Lower lobe of right lung (tissue), 2 donors: ENCODE data around the gene PBX1. TPM values are rescaled to one million over a fixed set of nuclear protein-coding genes. Genes with fewer than 3 reads are reported as not detected.

ENCODE experiments used
- ATAC-seq, 2 donors: fragments of 200-7000 bp; cut with Tn5 transposase; one replicate each; pipeline ENCODE4 v1.9.1; 2020 to 2022; ENCODE audit warnings: mild to moderate bottlenecking in 2 of 2, moderate library complexity in 2 of 2
- DNase-seq: peaks from one replicate; pipeline ENCODE4 v3.0.0-alpha.2; 2020
- H3K27ac ChIP-seq: fragments of 200-600 bp; one replicate; pipeline ENCODE4 v1.8.0; 2022
- H3K27me3 ChIP-seq: fragments of 200-600 bp; one replicate; pipeline ENCODE4 v1.8.0; 2022; ENCODE audit warnings: low read depth
- H3K36me3 ChIP-seq: fragments of 200-600 bp; one replicate; pipeline ENCODE4 v1.8.0; 2022; ENCODE audit warnings: mild to moderate bottlenecking
- H3K4me1 ChIP-seq: fragments of 200-600 bp; one replicate; pipeline ENCODE4 v1.8.0; 2022
- H3K4me3 ChIP-seq: fragments of 200-600 bp; one replicate; pipeline ENCODE4 v1.8.0; 2022; ENCODE audit warnings: mild to moderate bottlenecking
- H3K9me3 ChIP-seq: fragments of 200-600 bp; one replicate; pipeline ENCODE4 v1.8.0; 2022
- CTCF ChIP-seq: fragments of 200-600 bp; IDR thresholded peaks from one replicate; pipeline ENCODE4 v1.8.0; 2022; ENCODE audit warnings: antibody characterized with exemption, mild to moderate bottlenecking
- intact Hi-C: fragments of 100-400 bp; cut with DNase I; formaldehyde crosslinking; loops from one replicate; pipeline ENCODE4 v1.11.0; 2022
- total RNA-seq: library from RNA; stranded (reverse); fragmentation: NEBNext Ultra II Directional; extraction: Animal tissue kit (Norgen Biotek cat#: 25700); gene quantifications from one replicate; pipeline ENCODE4 v1.2.1, GENCODE V29; 2021
- donor health status: DM: no; HTN: yes; CAD: no; lungs with severe emphysema.

Gene PBX1
- total RNA-seq, 1 donor from 2014 or later, result 58.1 TPM

DNA sequence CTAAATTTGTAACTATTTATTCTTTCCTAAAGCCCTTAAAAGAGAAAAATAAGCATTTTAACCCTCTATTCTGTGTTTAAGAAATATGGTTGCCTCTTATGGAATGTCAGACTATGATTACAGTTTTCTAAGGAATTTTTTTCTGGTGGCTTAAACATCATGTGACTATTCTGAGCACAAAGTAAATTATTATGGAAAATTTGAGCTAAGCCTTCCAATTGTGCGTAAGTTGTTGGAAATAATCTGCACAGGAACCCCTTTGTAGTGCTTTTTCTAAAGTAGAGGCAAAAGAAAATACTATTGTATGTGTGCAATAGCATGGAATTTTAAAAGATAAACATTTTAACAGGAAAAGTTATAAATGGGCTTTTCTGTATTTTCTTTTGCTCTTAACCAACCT is 254.8 kb downstream of the PBX1 start:
- no peak overlapping the region for H3K27ac ChIP-seq

DNA sequence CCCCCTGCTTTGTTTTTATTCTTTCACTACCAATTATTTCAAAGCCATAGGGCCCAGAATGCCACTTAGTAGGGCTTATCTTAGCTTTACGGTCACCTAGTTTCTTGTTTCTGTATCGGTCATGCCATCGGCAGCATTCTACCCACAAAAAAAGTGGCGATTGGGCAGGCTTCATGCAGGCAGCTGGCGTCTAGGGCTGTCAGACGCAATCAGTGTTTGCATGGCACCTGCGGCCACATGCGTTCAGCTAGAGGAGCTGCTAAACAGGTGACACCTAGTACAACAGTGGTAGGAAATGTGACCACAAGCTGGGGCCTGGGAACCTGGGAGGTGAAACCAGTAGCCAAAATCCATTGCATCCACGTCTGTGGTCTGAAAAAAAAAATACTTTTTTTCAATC is 262.7 kb downstream of the PBX1 start:
- H3K36me3 ChIP-seq, result peaks cover 20% of the 10 kb centered on the region
- intact Hi-C loops, result no loop called here
- ATAC-seq (no peak), DNase-seq (no peak)
- no peaks in the 10 kb centered on the region for H3K4me1 ChIP-seq
- no peak for TF ChIP-seq CTCF
- no peak overlapping the region for H3K4me3 ChIP-seq
- no peaks in the 10 kb centered on the region for H3K9me3 ChIP-seq
- no peak overlapping the region for H3K27ac ChIP-seq
- H3K27me3 ChIP-seq, result no peaks in the 10 kb centered on the region

More for the DNA sequence above, 254.8 kb downstream of the PBX1 start:
- ATAC-seq, result no peak
- Histone ChIP-seq H3K27me3 (no peaks in the 10 kb centered on the region), H3K4me1 (no peaks in the 10 kb centered on the region), H3K9me3 (no peaks in the 10 kb centered on the region), H3K4me3 (no peak overlapping the region), H3K36me3 (no peaks in the 10 kb centered on the region)
- no peak for TF ChIP-seq CTCF
- intact Hi-C loops, result no loop called here
- DNase-seq, result no peak

DNA sequence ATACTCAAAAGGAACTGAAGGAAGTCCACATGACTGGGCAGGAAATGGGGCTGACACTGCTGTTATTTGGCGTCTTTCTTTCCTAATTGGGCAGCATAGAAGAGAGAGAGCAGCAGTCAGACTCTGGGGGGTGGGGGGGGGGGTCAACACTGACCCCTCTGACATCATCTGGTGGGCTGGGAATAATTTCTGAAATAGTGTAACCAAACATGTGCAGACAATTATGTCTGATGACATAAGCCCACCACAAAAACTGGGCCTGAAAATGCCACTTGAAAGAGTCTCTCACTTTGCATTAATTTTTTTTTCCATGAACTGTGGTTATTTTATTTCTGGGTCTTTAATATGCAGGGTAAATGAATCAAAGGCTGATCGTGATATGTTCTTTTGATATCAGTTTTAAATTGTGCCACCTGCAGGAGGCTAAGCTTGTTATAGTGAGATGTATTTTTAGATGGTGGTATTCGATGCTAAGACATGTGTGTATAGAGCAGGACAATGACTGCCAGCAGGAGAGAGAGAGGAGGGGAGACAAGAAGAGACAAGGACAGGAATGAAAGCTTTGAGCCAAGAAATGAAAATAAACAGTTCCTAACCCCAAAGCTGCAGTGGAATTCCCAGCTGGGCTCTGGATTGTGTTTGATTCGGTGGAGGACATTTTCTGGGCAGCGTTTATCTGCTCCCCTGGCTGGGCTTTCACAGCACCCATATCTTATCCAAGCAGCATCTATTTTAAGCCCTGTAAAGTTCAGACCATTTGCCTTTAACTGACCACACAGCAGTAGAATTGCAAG is 264.7 kb downstream of the PBX1 start:
- TF ChIP-seq CTCF, result no peak
- Histone ChIP-seq H3K36me3 (peaks cover 20% of the 10 kb centered on the region), H3K9me3 (no peaks in the 10 kb centered on the region), H3K27me3 (no peaks in the 10 kb centered on the region), H3K4me1 (no peaks in the 10 kb centered on the region), H3K4me3 (no peak overlapping the region), H3K27ac (peak overlapping the region; percentile 1)
- intact Hi-C loops, result no loop called here
- ATAC-seq (peak; percentile 26 to 70), DNase-seq (no peak)

DNA sequence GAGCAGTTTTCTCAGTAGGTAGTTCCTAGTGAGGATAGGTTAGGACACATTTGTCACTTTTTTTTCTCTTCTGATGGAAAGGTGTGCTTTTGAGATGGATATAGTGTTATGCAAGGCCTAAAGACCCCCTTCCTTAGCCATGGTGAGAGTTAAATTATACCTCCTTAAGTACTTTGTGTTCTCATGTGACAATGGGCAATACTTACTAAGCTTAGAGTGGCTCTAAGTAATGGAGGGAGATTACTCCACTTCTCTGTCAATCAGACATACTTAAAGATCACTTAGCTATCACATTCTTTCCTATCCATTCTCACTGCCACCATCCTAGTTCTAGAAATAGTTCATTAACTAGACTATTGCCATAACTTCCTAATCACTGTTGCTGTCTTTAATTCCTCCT is 265.6 kb downstream of the PBX1 start:
- TF ChIP-seq CTCF, result no peak
- intact Hi-C loops, result no loop called here
- peak overlapping the region; percentile 1 for H3K27ac ChIP-seq
- H3K36me3 ChIP-seq, result peaks cover 20% of the 10 kb centered on the region
- H3K4me3 ChIP-seq, result no peak overlapping the region
- H3K4me1 ChIP-seq, result no peaks in the 10 kb centered on the region
- no peaks in the 10 kb centered on the region for H3K9me3 ChIP-seq
- H3K27me3 ChIP-seq, result no peaks in the 10 kb centered on the region
- no peak for DNase-seq
- no peak for ATAC-seq

GRCh38 chr1:164830628-164831027 is 271.6 kb downstream of the PBX1 start:
- Histone ChIP-seq H3K27ac (no peak overlapping the region), H3K9me3 (no peaks in the 10 kb centered on the region), H3K4me3 (no peak overlapping the region), H3K36me3 (no peaks in the 10 kb centered on the region), H3K27me3 (no peaks in the 10 kb centered on the region), H3K4me1 (no peaks in the 10 kb centered on the region)
- no peak for TF ChIP-seq CTCF
- DNase-seq, result no peak
- no peak for ATAC-seq
- intact Hi-C loops, result no loop called here
